HG03280 (cell line): ENCODE measurements around the gene NFYC.

ENCODE experiments used
- ATAC-seq: cut with Tn5 transposase; IDR thresholded peaks from one replicate; pipeline ENCODE4 v1.9.1; 2021; ENCODE audit warnings: mild to moderate bottlenecking, moderate library complexity; ENCODE audit not compliant: unreplicated experiment

NFYC gene

GRCh38 chr1:40734882-40735628 lies 43.6 kb downstream of the NFYC start:
- no peak for ATAC-seq

DNA sequence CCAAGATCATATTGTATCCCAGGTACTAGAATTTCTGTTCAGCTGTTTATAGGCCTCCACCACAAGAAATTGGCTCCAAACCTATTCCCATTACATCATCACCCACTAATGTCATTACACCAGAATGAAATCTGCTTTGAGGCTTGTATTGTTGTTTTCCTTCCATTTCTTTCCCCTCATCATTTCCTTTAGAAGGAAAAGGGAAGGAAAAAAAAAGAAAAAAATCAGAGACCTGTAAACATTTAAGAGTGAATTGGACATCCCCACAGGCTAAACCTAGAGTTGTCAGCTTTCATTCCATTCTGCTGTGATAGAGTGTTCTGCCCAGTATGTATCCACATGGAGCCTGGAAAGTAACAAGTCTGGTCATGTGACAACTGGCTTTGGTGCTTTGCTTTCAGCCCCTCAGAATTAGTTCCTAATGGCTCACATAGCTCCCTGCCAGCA lies 44.6 kb downstream of the NFYC start:
- no peak for ATAC-seq

GRCh38 chr1:40738831-40739230 lies 47.3 kb downstream of the NFYC start:
- ATAC-seq = no peak

GRCh38 chr1:40739455-40740008 lies 48.0 kb downstream of the NFYC start:
- no peak for ATAC-seq

GRCh38 chr1:40740039-40740996 lies 48.8 kb downstream of the NFYC start:
- ATAC-seq = no peak

DNA sequence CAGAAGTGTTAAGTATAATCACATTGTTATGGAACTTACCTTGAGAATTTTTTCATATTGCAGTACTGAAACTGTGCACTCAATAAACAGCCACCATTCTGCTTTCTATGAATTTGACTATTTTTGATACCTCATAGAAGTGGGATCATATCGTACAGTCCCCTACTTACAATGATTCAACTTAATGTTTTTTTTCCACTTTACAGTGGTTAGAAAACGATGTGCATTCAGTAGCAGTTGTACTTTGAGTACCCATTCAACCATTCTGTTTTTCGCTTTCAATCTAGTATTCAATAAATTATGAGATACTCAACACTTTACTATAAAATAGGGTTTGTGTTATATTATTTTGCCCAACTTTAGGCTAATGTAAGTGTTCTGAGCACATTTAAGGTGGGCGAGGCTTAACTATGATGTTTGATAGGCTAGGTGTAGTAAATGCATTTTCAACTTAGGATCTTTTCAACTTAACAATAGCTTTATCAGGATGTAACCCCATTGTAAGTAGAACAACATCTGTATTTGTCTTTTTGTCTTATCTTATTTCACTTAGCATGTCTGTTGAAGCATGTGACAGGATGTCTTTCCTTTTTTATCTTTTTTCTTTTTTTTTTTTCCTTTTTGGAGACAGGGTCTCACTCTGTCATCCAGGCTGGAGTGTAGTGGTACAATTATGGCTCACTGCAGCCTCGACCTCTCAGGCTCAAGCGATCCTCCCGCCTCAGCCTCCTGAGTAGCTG lies 49.7 kb downstream of the NFYC start:
- ATAC-seq = no peak

DNA sequence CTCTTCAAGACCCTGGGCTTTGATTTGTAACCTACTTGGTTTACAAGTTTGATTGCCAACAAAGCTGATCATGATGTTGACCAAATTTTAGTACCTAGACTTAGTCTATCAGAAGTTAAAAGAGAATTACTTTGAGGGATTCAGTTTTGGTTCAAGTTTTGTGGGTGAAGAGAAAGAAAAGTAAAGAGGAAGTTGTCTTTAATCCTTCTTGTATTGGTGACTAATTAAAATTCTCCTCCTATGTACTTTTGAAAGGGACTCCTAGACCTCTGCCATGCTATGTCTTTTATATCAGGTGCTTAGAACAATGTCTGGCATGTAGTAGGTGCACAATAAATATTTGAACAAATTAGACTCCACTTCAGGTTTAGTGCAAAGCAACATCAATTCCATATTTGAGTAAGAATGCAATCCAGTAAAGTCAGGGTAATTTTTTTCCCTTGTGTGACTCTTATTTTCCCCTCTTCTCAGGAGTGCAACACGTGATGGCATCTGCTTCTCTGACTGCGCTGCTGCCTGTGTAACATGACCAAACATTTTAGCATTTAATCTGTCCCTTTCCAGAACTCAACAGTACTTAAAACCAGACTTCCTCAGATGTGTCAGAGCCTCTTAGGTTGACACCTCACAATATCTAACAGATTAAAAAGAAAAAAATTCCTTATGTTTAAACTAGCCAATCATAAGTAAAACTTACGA lies 51.0 kb downstream of the NFYC start:
- no peak for ATAC-seq

- ATAC-seq = no peak
Measured at GRCh38 chr1:40743452-40743851, 51.9 kb downstream of the NFYC start.

GRCh38 chr1:40743860-40744259 lies 52.4 kb downstream of the NFYC start:
- no peak for ATAC-seq

GRCh38 chr1:40745176-40745575 lies 53.7 kb downstream of the NFYC start:
- no peak for ATAC-seq

GRCh38 chr1:40746344-40747090 lies 55.0 kb downstream of the NFYC start:
- no peak for ATAC-seq

DNA sequence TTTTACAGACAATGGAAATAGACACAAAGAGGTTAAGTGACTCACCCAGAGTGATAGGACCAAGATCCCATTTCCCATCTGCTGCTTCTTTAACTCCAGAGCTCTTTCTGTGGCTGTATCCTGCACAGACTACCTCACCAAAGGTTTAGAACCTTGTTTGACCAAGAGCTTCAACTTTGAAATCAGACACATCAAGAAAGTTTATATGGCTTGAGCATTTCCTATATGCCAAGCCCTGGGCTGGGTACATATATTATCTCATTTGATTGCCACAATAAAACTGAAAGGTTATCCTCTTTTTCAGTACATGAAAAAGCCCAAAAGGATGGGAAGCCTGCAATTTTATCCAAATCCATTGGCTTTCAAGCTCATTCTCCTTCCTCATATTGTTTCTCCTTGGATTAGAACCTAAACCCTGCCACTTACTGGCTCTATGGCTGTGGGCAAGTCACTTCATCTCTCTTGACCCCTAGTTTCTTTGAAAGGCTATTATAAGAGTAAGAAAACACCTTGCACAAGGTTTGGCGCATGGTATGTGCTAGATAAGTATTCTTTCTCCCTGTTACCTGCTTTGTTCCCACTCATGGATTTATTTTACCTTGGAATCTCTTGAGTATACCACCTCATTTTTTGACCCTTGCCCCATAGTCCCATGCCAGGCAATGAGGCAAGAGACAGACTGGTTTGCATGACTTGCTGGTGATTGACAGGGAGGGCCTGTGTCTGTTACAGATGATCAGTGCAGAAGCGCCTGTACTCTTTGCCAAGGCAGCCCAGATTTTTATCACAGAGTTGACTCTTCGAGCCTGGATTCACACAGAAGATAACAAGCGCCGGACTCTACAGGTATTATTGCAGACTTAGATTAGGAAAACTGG lies 57.6 kb downstream of the NFYC start:
- ATAC-seq = no peak

- no peak for ATAC-seq
Measured at GRCh38 chr1:40749817-40750216, 58.3 kb downstream of the NFYC start.

- no peak for ATAC-seq
Measured at GRCh38 chr1:40750451-40750908, 59.0 kb downstream of the NFYC start.

- no peak for ATAC-seq
Measured at GRCh38 chr1:40751802-40752201, 60.3 kb downstream of the NFYC start.

DNA sequence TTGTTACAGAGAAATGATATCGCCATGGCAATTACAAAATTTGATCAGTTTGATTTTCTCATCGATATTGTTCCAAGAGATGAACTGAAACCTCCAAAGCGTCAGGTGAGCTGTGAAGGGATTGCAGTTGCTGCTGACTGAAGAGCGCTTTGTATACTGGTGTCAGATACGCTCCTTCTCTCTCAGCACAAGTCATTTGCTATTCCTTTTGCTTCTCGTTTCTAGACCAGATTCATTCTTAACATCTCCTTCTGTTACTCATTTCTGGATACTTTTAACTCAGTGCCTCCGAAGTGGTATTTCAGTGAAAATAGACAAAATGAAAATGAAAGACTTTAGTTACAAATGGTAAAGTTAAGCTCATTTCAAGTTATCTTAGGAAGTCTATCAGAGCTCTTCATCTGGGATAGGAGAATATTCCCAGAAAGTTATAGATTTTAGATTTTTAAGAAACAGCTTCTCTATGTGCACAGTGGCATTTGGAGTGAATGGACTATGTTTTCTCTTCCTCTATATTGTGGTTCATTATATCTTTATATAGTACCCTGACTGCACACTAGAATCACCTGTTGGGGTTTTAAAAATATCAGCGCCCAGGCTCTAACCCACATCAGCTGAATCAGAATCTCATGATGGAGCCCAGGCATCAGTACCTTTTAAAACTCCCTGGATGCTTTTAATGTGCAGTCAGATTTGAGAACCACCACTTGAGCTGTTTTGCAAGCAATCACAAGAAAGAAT lies 61.8 kb downstream of the NFYC start:
- peak; percentile 60 for ATAC-seq

- ATAC-seq = no peak
Measured at GRCh38 chr1:40754201-40754600, 62.7 kb downstream of the NFYC start.

DNA sequence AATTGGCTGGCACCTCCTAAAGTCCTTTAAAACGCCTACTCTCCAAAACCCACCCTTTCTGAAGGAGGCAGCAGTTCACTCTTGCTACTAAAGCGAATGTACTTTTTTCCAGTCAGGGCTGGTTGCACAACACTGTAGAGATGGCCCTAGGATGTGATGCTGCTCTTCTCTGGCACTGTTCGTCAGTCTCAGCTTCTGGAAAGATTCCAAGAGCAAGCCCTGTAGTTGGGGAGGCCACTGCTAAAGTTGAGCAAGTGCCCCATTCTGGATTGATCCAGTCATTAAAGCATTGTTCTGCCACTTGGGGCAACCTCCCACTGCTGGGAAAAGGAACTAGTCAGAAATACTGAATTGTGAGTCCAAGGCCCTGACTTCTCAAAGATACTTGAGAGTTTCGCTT lies 63.6 kb downstream of the NFYC start:
- ATAC-seq = no peak
